GM18870 (cell line): ENCODE measurements around the gene ELMO3.
A peak's percentile ranks its signal among the peaks of the same experiment; 100 is the strongest.

Source experiments
- ATAC-seq: cut with Tn5 transposase; IDR thresholded peaks from one replicate; pipeline ENCODE4 v1.9.1; 2021; ENCODE audit warnings: moderate library complexity; ENCODE audit not compliant: unreplicated experiment

Gene ELMO3

GRCh38 chr16:67237396-67238277 is 38.7 kb downstream of the ELMO3 start:
- ATAC-seq, result no peak

- no peak for ATAC-seq
Measured at GRCh38 chr16:67238278-67238575, 39.3 kb downstream of the ELMO3 start.

- ATAC-seq, result no peak
Measured at GRCh38 chr16:67238806-67239470, 40.0 kb downstream of the ELMO3 start.

- no peak for ATAC-seq
Measured at GRCh38 chr16:67240506-67240905, 41.6 kb downstream of the ELMO3 start.

- no peak for ATAC-seq
Measured at GRCh38 chr16:67241008-67241900, 42.3 kb downstream of the ELMO3 start.

- ATAC-seq, result no peak
Measured at GRCh38 chr16:67242138-67242730, 43.3 kb downstream of the ELMO3 start.

- no peak for ATAC-seq
Measured at GRCh38 chr16:67243481-67243880, 44.5 kb downstream of the ELMO3 start.

- ATAC-seq, result peak; percentile 52
Measured at GRCh38 chr16:67244387-67245185, 45.7 kb downstream of the ELMO3 start.

GRCh38 chr16:67245186-67245585 is 46.3 kb downstream of the ELMO3 start:
- ATAC-seq, result no peak

GRCh38 chr16:67245674-67246080 is 46.7 kb downstream of the ELMO3 start:
- ATAC-seq, result no peak

GRCh38 chr16:67246081-67246755 is 47.3 kb downstream of the ELMO3 start:
- ATAC-seq, result no peak

- no peak for ATAC-seq
Measured at GRCh38 chr16:67246756-67247191, 47.8 kb downstream of the ELMO3 start.

GRCh38 chr16:67247192-67248072 is 48.5 kb downstream of the ELMO3 start, which contains the start of gene FHOD1:
FHOD1 (minus strand) TSS chr16:67247481; CDS start chr16:67247410, 71 bp downstream.
- peak; percentile 35 for ATAC-seq

GRCh38 chr16:67248073-67248400 is 49.1 kb downstream of the ELMO3 start:
- no peak for ATAC-seq

GRCh38 chr16:67248401-67249177 is 49.7 kb downstream of the ELMO3 start, which contains the start of gene SLC9A5:
SLC9A5 (plus strand) TSS chr16:67248979; CDS start chr16:67249015, 36 bp downstream.
- no peak for ATAC-seq

GRCh38 chr16:67249178-67250044 is 50.5 kb downstream of the ELMO3 start:
- no peak for ATAC-seq

- ATAC-seq, result no peak
Measured at GRCh38 chr16:67250045-67250327, 51.1 kb downstream of the ELMO3 start.
